Keratinocyte (primary cell): ENCODE data around the gene CNGA2. TPM values are rescaled to one million over a fixed set of nuclear protein-coding genes. Genes with fewer than 3 reads are reported as not detected.

Source experiments
- DNase-seq: peaks from one replicate; pipeline ENCODE4 v3.0.0-alpha.2; 2011; ENCODE audit warnings: low read depth, missing footprints, low spot score
- FAIRE-seq: peaks from 2 replicates; lab custom pipeline; 2011; peaks lifted over from hg19 to GRCh38; lab: Jason Lieb, UNC
- H2AFZ ChIP-seq: 2 replicates; pipeline ENCODE4 v1.6.0; 2012; ENCODE audit warnings: low read length, control low read depth, inconsistent platforms; ENCODE audit not compliant: control insufficient read depth
- H3K27ac ChIP-seq: 2 replicates; pipeline ENCODE4 v1.5.1; 2011; ENCODE audit warnings: low read length; ENCODE audit not compliant: control insufficient read depth, insufficient read depth
- H3K27me3 ChIP-seq: 3 replicates; pipeline ENCODE4 v1.6.0; 2011; ENCODE audit warnings: low read length; ENCODE audit not compliant: control insufficient read depth, insufficient read depth; ENCODE audit errors: extremely low read depth
- H3K36me3 ChIP-seq, 2 experiments: 2 replicates in 1 of 2; 3 replicates in 1 of 2; pipeline ENCODE4 v1.5.1; 2011; ENCODE audit warnings: low read length in 2 of 2, mild to moderate bottlenecking in 1 of 2; ENCODE audit not compliant: control insufficient read depth in 2 of 2, insufficient read depth in 2 of 2; ENCODE audit errors: extremely low read depth in 1 of 2
- H3K4me1 ChIP-seq: 3 replicates; pipeline ENCODE4 v1.5.1; 2011; ENCODE audit warnings: low read length; ENCODE audit not compliant: control insufficient read depth, insufficient read depth; ENCODE audit errors: extremely low read depth
- H3K4me2 ChIP-seq: 3 replicates; pipeline ENCODE4 v1.6.0; 2011; ENCODE audit warnings: low read depth, low read length; ENCODE audit not compliant: control insufficient read depth, insufficient read depth; ENCODE audit errors: extremely low read depth
- H3K4me3 ChIP-seq, 3 experiments: fragments of 200-600 bp in 1 of 3; sonication (generic) in 1 of 3; 2 replicates in 2 of 3; 3 replicates in 1 of 3; pipeline ENCODE4 v1.5.1; 2011 to 2016; ENCODE audit warnings: low read length in 3 of 3, mild to moderate bottlenecking in 3 of 3, control low read depth in 2 of 3, inconsistent platforms in 1 of 3, low read depth in 1 of 3, mixed read lengths in 1 of 3, mixed run types in 1 of 3, moderate library complexity in 1 of 3; ENCODE audit not compliant: control insufficient read depth in 2 of 3, insufficient read depth in 2 of 3; ENCODE audit errors: extremely low read depth in 1 of 3
- H3K79me2 ChIP-seq: 2 replicates; pipeline ENCODE4 v1.6.0; 2012; ENCODE audit warnings: low read length; ENCODE audit not compliant: control insufficient read depth, insufficient read depth
- H3K9ac ChIP-seq: 3 replicates; pipeline ENCODE4 v1.6.0; 2011; ENCODE audit warnings: low read length; ENCODE audit not compliant: control insufficient read depth, insufficient read depth; ENCODE audit errors: extremely low read depth
- H3K9me1 ChIP-seq: 3 replicates; pipeline ENCODE4 v1.6.0; 2011; ENCODE audit warnings: low read length; ENCODE audit not compliant: control insufficient read depth, insufficient read depth; ENCODE audit errors: extremely low read depth
- H3K9me3 ChIP-seq: 2 replicates; pipeline ENCODE4 v1.5.1; 2012; ENCODE audit warnings: low read depth, low read length; ENCODE audit not compliant: control insufficient read depth
- H4K20me1 ChIP-seq: 3 replicates; pipeline ENCODE4 v1.6.0; 2011; ENCODE audit warnings: low read length; ENCODE audit not compliant: control insufficient read depth, insufficient read depth; ENCODE audit errors: extremely low read depth
- EZH2 ChIP-seq: IDR thresholded peaks from one replicate; pipeline ENCODE4 v1.6.1; 2012; ENCODE audit warnings: inconsistent platforms, mild to moderate bottlenecking, low read length, moderate library complexity
- dilution Hi-C: fragments of 300-500 bp; cut with MboI; formaldehyde crosslinking; loops from one replicate; pipeline ENCODE4 v1.7.0; 2020; ENCODE audit warnings: low sequenced_read_pairs; ENCODE audit not compliant: extremely low pct_ligation_motif_present
- polyA plus RNA-seq, 5 experiments: library from polyadenylated mRNA; depleted of rRNA in 3 of 5; stranded (reverse) in 3 of 5; stranded (forward) in 1 of 5; unstranded in 1 of 5; fragments of >200 nt; gene quantifications; 1 replicate in 1 of 5; 2 replicates in 3 of 5; 3 replicates in 1 of 5; pipeline versions ENCODE4 v1.2.1 to v1.2.3, GENCODE V29; 2011 to 2012; ENCODE audit warnings: missing spikeins in 2 of 5, low read depth in 1 of 5, low replicate concordance in 1 of 5
- TF ChIP-seq, protein P1 (sequence below), 3 experiments: IDR thresholded peaks in 1 of 3; conservative IDR thresholded peaks in 1 of 3; optimal IDR thresholded peaks in 1 of 3; 2 replicates in 2 of 3; 3 replicates in 1 of 3; pipeline versions ENCODE3 to v1.5.1; 2011; ENCODE audit warnings: low read length in 3 of 3, mild to moderate bottlenecking in 3 of 3, moderate library complexity in 2 of 3, control low read depth in 1 of 3, inconsistent platforms in 1 of 3; ENCODE audit not compliant: insufficient read depth in 2 of 3; ENCODE audit errors: extremely low read depth in 1 of 3

CNGA2 gene
- polyA plus RNA-seq, 1 donor (not counting 4 experiments of a cell fraction or from before 2014, with no cell fraction given), result not detected

DNA sequence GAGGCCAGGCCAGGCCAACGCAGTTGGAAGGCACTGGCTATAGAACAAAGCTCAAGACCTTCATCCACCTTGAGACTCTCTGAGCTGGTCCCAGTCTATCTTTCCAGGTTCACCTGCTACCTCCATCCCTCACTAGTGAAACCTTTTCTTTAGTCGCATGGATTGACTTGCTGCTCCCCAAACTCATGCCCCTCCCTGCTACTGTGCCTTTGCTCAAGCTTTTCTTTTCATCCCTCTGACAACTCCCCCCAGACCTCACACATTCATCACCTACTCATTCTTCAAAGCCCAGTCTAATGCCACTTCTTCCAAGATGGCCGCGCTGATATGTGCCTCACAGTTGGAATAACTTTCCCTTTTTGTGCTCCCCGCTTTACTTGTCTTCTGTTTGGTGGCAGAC, 58.0 kb downstream of the CNGA2 start:
- no peaks in the 10 kb centered on the region for H3K36me3 ChIP-seq
- no peaks in the 10 kb centered on the region for H3K9me3 ChIP-seq
- H3K4me1 ChIP-seq, result no peaks in the 10 kb centered on the region
- no peak overlapping the region for H3K27ac ChIP-seq
- DNase-seq (no peak), FAIRE-seq (no peak)
- H3K9me1 ChIP-seq, result no peaks in the 10 kb centered on the region
- H3K4me3 ChIP-seq, result no peak overlapping the region
- H3K27me3 ChIP-seq, result no peaks in the 10 kb centered on the region
- no peaks in the 10 kb centered on the region for H4K20me1 ChIP-seq
- no peak overlapping the region for H3K4me2 ChIP-seq
- dilution Hi-C loops, result no loop called here
- TF ChIP-seq EZH2, result no peak
- TF ChIP-seq, protein P1, sequence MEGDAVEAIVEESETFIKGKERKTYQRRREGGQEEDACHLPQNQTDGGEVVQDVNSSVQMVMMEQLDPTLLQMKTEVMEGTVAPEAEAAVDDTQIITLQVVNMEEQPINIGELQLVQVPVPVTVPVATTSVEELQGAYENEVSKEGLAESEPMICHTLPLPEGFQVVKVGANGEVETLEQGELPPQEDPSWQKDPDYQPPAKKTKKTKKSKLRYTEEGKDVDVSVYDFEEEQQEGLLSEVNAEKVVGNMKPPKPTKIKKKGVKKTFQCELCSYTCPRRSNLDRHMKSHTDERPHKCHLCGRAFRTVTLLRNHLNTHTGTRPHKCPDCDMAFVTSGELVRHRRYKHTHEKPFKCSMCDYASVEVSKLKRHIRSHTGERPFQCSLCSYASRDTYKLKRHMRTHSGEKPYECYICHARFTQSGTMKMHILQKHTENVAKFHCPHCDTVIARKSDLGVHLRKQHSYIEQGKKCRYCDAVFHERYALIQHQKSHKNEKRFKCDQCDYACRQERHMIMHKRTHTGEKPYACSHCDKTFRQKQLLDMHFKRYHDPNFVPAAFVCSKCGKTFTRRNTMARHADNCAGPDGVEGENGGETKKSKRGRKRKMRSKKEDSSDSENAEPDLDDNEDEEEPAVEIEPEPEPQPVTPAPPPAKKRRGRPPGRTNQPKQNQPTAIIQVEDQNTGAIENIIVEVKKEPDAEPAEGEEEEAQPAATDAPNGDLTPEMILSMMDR (optimal IDR thresholded peaks at IDR 0.05 in 1 of 3, IDR thresholded peaks at IDR 0.05 in 1 of 3, conservative IDR thresholded peaks at IDR 0.05 in 1 of 3; ENCODE audit: extremely low read depth in 1 of 3, insufficient read depth in 2 of 3, low read length in 3 of 3), result no peak
- H3K9ac ChIP-seq, result no peak overlapping the region
- H3K79me2 ChIP-seq, result no peaks in the 10 kb centered on the region
- H2AFZ ChIP-seq, result no peak overlapping the region

DNA sequence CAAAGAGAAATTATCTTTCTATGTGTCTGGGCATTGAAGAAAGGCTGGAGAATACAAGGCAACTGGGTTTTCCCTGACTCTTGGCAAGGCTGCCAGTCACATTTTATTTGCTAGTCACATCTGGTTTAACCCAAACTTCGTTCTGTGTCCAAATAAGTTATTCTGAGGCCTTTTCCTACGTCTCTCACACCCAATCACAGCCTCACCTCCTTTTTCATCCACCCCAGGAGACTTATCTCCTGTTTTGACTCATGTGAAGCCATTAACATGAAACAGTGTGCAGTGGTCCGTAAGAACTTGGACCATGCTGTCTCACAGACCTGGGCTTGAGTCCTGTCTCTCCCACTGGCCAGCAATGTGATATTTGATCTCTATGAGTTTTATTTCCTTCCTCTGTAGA, 59.3 kb downstream of the CNGA2 start:
- H3K9ac ChIP-seq, result no peak overlapping the region
- FAIRE-seq (no peak), DNase-seq (no peak)
- no peak for TF ChIP-seq EZH2
- TF ChIP-seq, protein P1 (optimal IDR thresholded peaks at IDR 0.05 in 1 of 3, IDR thresholded peaks at IDR 0.05 in 1 of 3, conservative IDR thresholded peaks at IDR 0.05 in 1 of 3; ENCODE audit: extremely low read depth in 1 of 3, insufficient read depth in 2 of 3, low read length in 3 of 3), result no peak
- H3K27ac ChIP-seq, result no peak overlapping the region
- H3K4me3 ChIP-seq, result no peak overlapping the region
- H3K4me2 ChIP-seq, result no peak overlapping the region
- H3K36me3 ChIP-seq, result no peaks in the 10 kb centered on the region
- no peaks in the 10 kb centered on the region for H3K79me2 ChIP-seq
- dilution Hi-C loops, result no loop called here
- H3K9me1 ChIP-seq, result no peaks in the 10 kb centered on the region
- no peaks in the 10 kb centered on the region for H4K20me1 ChIP-seq
- no peaks in the 10 kb centered on the region for H3K9me3 ChIP-seq
- H3K27me3 ChIP-seq, result no peaks in the 10 kb centered on the region
- no peak overlapping the region for H2AFZ ChIP-seq
- H3K4me1 ChIP-seq, result no peaks in the 10 kb centered on the region

Other genes with a start within 250 kb of the CNGA2 start
- gene PASD1, start 171.1 kb upstream of the CNGA2 start, polyA plus RNA-seq, result not detected in 3 replicates
- not detected in 3 replicates for gene PRRG3, start 39.3 kb upstream of the CNGA2 start, polyA plus RNA-seq
- gene FATE1, start 18.7 kb upstream of the CNGA2 start, polyA plus RNA-seq, result not detected in 3 replicates
- not detected in 3 replicates for gene MAGEA4, start 178.1 kb downstream of the CNGA2 start, polyA plus RNA-seq
- 14.6 to 47.9 TPM (median 34.1 TPM) in 3 replicates for gene GABRE, start 239.9 kb downstream of the CNGA2 start, polyA plus RNA-seq